T-helper 1 cell (primary cell): ENCODE data around the gene ZNF93.
A peak's percentile ranks its signal among the peaks of the same experiment; 100 is the strongest.
"Not testable (repeated sequence)": the region's sequence is repeated elsewhere in the genome, so short reads cannot be mapped to it uniquely, and the experiment has no call there.

Experiments
- DNase-seq, 5 donors: peaks; one replicate each; pipeline ENCODE4 v3.0.0-alpha.2; 2012 to 2020
- total RNA-seq, 4 donors: gene quantifications; one replicate each; lab custom pipeline; 2026; lab: John Stamatoyannopoulos, UW

ZNF93 gene
- total RNA-seq = 3.5 to 6.4 (median 4.8) reads per million in 4 donors

- peak; percentile 74 to 93 (median 83) for DNase-seq
Observed at GRCh38 chr19:19900729-19901444, at the start of gene ZNF93. ZNF93 (plus strand) TSS chr19:19900946; CDS start chr19:19901089, 143 bp downstream.

GRCh38 chr19:19851740-19852139, 49.0 kb upstream of the ZNF93 start:
- not testable (repeated sequence) for DNase-seq

GRCh38 chr19:19858751-19859150, 42.0 kb upstream of the ZNF93 start:
- no peak for DNase-seq

GRCh38 chr19:19860756-19861390, 39.9 kb upstream of the ZNF93 start:
- peak in 4 of 5 donors; percentile 42 to 50 (median 44) for DNase-seq

- DNase-seq = peak; percentile 79 to 95 (median 89)
Observed at GRCh38 chr19:19865750-19866610, 34.8 kb upstream of the ZNF93 start, which contains the start of gene ZNF253. ZNF253 (plus strand) TSS chr19:19865882; CDS start chr19:19865997, 115 bp downstream.

GRCh38 chr19:19866611-19867248, 34.0 kb upstream of the ZNF93 start:
- peak; percentile 8 to 70 (median 15) for DNase-seq

GRCh38 chr19:19870086-19870485, 30.7 kb upstream of the ZNF93 start:
- not testable (repeated sequence) for DNase-seq

- DNase-seq = no peak
Observed at GRCh38 chr19:19871932-19872331, 28.8 kb upstream of the ZNF93 start.

- DNase-seq = peak in 1 of 5 donors; percentile 11
Observed at GRCh38 chr19:19873381-19873780, 27.4 kb upstream of the ZNF93 start.

GRCh38 chr19:19877724-19878123, 23.0 kb upstream of the ZNF93 start:
- no peak for DNase-seq

GRCh38 chr19:19884583-19884982, 16.2 kb upstream of the ZNF93 start:
- no peak for DNase-seq

GRCh38 chr19:19892055-19892941, 8.4 kb upstream of the ZNF93 start:
- not testable (repeated sequence) for DNase-seq

GRCh38 chr19:19900139-19900728, 512 bp upstream of the ZNF93 start:
- no peak for DNase-seq

- not testable (repeated sequence) for DNase-seq
Observed at GRCh38 chr19:19907551-19907950, 6.8 kb downstream of the ZNF93 start.

- no peak for DNase-seq
Observed at GRCh38 chr19:19909654-19910053, 8.9 kb downstream of the ZNF93 start.

- no peak for DNase-seq
Observed at GRCh38 chr19:19911150-19911549, 10.4 kb downstream of the ZNF93 start.

GRCh38 chr19:19914596-19914995, 13.8 kb downstream of the ZNF93 start:
- DNase-seq = no peak

GRCh38 chr19:19930417-19930816, 29.7 kb downstream of the ZNF93 start:
- DNase-seq = peak in 4 of 5 donors; percentile 1 to 7 (median 4)

GRCh38 chr19:19933432-19934314, 32.9 kb downstream of the ZNF93 start:
- not testable (repeated sequence) for DNase-seq

- no peak for DNase-seq
Observed at GRCh38 chr19:19937403-19937802, 36.7 kb downstream of the ZNF93 start.
